HG03139 (cell line): ENCODE results near the gene PDLIM1.

Experiments
- ATAC-seq: cut with Tn5 transposase; IDR thresholded peaks from one replicate; pipeline ENCODE4 v1.9.1; 2021; ENCODE audit not compliant: unreplicated experiment

The PDLIM1 gene

DNA sequence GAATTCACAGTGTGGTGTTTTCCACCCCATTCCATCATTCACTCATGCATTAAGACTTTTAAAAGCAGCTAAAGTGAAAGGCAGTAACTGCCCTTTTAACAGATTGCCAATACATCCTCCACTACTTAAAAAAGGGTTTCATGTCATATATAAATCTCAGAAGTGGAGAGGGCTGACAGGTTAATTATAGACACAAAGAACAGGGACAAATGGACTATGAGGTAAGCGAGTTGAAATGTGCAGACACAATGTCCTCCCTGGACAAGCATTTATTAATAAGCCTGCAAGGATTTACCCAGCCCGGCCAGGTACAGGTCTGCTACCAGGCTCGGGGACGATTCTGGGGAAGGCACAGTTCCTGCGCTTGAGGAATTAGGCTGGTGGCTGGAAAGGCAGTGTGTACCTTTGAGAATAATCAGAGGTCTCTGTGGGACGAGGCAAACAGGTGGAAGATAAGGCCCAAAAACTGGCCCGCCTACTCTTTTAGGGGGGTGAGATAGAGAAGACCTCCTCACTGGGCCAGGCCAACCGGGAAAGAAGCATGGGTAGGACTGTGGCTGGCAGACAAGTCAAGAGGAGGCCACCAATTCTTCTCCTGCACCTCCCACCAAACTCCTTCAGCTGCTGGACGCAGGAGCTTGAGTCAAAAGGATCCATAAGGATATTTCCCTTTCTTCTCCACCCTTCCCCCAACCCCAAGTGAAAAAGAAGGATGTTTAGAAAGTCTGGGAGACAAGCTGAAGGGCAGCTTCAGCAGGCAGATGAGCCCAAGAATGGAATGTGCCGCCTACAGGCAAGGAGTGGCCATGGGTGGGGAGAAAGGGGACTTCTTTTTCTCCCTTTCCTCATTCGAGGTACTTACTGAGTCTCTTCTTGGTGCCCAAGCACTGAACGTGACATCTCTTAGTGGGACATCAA, 1.5 kb downstream of the PDLIM1 start:
- ATAC-seq: no peak

DNA sequence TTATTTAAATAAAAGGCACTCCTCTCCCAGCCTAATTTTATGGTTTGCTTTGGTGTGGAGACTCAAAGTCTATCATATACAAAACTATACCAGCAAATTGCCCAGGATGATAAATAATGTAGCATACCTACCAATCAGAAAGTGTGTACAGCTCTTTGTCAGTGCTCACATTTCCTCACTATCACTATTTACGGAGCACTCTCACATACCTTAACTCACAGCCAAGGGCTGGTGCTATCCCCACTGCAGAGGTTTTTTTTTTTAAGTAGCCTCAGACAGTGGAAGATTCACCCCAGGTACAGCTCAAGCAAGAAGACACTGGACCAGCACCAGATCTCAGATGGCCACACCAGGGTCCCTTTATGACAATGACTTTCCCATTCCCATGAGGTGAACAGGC, 2.5 kb downstream of the PDLIM1 start:
- ATAC-seq: no peak

DNA sequence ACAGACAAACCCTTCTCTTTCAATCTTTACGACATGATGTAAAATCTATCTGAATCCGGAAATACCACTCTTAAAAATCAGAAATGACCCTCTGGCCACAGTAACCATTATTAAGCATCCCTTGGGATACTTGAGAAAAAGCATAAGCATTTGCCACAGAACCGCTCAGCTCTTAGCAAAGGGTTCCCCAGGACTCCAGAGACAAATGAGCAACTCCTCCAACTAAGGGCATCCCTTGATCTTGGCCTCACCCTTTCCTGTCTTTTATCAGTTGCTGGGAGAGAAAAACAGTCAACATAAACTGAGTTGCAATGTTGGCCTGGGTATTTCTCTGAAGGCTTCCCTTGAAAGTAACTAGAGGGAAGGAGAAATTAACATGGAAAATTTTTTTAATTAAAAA, 3.5 kb downstream of the PDLIM1 start:
- ATAC-seq: no peak

DNA sequence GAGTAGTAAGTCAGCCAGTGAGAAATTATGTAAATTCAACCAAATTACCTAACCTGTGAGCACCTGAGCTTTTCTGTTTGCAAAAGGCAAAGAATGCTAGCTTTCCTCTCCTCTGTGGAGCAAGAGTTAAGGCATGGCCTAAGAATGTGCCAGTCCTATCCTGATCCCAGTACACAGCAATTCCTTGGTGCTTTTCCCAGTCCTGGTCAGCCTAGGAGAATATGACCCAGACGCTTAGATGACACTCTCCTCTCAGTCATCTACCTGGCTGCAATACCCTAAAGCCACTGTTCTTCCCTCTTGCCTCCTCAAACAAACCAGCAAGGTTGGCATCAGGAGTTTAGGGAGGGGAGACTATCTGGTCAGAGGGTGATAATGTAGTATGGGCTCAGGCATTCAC, 4.1 kb downstream of the PDLIM1 start:
- no peak for ATAC-seq

DNA sequence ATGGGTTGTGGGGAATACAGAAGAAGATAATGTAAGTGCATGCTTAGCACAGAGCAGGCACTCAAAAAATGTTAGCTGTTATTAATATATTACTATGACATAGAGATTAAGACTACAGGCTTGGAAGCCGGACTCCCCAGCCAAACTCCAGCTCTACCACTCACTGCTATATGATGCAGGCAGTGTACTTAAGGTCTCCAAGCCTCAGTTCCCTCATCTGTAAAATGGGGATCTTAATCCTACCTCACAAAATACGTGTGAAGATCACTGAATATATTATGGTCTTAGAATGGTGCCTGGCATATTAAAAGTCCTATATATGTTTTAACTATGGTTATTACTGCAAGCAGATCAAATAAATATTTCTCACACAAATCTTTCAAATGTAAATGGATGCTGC, 5.2 kb downstream of the PDLIM1 start:
- no peak for ATAC-seq

DNA sequence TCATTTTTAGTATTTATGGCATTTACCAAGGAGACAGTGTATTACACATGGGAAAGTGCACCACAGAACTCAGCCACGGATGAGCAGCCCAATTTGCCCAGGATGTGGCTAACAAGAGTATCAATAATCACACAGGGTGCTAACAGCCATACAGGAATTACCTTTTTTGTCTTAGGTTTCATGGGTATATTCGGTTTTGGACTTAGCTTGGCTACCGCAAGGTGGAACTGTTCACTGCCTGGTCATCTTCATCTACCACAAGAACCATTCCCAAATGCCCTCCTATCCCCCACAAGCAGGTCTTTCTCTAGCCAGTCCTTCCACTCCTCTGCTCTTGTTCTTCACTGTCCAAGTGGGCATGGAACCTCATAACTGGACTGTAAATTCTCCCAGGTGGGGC, 6.0 kb downstream of the PDLIM1 start:
- ATAC-seq: no peak

DNA sequence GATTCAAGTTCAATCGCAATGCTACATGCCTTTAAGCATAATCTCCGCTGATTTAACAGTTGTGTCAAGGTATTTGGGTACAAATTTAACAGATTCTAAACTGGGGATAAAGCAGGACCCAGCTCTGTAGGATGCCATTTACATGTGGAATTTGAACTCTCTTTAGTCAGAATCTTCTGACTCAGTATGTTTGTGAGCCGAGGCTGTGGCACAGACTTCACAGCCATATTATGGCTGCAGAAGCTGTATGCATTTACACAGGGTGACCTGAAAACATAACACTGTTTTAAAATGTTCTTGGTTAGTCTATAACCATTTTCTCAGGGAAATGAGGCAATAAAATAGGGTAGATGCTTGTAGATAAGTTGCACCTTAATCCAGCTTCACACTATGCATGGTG, 8.7 kb downstream of the PDLIM1 start:
- ATAC-seq: no peak

DNA sequence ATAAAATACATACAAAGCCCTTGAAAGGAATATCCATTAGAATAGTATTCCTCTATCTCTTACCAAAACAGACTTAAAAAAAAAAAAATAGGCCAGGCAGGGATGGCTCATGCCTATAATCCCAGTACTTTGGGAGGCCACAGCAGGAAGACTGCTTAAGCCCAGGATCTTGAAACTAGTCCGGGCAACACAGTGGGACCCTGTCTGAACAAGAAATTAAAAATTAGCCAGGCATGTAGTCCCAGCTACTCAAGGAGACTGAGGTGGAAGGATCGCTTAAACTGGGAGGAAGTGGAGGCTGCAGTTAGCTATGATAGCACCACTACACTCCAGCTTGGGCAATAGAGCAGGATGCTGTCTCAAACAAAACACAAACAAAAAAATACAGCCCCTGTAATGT, 9.6 kb downstream of the PDLIM1 start:
- no peak for ATAC-seq

DNA sequence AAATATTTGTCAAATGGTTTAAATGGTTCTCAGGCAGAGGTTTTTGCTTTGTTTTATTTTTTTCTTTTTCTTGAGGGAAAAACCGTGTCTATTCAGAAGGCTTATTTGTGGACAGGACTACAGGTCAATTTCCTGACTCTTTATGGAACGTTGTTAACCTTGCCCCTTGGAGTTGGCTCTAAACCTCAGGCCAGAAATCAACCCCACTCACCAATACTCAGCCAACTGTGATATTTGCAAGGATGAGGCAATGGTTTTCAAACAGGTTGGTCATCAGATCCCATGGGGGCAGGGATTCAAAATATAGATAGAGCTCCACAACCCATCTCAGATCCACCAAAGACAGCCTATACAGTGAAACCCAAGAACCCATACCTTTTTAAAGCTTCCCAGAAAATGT, 10.2 kb downstream of the PDLIM1 start:
- no peak for ATAC-seq

DNA sequence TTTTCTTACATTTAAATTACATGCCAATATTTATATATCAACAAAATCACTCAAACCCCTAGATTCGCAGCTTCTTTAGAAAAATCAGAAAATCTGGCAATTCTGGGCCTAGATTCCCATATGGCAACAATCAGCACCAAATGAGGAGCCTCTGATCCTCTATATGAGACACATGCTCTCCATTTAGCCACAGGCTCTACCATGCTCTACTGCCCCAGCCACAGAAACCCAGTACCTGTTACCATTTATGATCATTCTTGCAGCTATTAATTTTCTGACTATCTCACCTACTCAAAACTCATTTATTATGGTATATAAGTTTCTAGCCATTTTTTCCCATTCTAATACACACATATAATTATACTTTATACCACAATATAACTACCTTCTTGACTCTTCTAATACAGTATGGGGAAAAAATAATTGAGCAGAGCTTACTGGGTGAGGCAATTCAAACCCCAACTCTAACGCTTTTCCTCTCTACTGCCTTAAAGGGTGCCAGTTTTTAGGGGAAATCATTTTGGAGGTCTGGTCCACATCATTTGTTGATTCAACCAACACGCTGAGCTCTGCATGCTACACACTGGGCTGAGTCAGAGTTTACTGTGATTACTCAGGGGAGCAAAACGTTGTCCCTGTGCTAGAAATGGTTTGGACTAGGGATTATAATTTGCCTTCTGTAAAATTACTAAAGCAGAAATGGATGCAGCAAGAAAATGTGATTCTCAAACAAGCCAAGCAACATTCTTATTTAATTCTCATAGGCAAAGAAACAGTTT, 11.6 kb downstream of the PDLIM1 start:
- no peak for ATAC-seq

DNA sequence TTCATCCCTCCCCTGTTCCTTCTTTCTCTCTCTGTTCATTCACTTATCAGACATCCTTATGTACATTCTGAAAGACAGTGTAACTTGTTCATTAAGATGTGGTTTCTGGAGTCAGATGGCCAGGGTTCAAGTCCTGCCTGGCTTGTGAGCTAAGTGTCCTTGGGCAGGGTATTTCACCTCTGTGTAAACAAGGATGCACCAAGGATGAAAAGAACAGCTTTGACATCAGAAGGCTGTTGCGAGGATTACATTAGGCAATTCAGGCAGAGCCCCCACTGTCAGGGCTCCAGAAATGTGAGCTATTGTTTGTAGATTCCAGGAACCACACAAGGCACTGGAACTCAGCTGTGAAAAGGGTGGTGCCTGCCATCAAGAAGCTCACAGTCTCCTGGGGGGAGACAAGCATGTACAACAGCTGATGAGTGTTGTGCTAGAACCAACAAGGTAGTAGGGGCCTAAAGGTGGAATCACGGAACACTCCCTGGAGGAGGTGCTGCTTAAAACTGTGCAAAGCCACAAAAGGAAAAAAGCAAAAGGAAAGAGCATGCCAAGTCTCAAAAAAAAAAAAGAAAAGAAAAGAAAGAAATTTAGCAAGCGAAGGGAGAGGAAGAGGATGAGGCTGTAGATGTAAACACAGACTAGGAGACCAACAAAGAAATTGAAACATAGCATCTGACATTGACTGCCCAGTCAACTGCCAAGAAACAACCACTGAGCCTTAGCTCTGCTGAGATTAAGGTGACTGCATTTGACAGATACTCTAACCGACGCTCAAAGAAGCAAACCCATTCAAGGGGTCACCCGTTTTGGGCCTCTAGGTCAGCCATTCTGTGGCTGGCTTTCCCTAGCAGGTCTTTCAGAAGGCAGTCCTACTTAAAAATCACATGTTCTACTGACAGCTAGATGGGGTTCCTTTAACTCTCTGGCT, 12.5 kb downstream of the PDLIM1 start:
- ATAC-seq: no peak

DNA sequence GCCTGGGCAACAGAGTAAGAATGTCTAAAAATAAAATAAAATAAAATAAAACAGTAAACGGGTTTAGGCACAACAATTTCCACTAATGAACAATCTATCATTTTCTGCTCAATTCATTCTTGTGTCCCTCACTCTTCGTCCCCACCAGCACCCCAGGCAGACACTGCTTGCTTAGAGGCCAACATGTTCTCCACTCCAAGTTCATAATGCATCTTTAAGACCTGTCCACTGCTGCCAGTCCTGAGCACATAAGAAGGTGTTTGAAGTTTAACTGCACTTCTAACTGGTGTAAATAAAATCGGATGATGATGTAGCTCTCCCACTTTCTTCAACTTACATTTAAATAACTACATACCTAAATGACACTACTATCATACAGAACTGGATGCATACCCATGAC, 13.2 kb downstream of the PDLIM1 start:
- no peak for ATAC-seq

DNA sequence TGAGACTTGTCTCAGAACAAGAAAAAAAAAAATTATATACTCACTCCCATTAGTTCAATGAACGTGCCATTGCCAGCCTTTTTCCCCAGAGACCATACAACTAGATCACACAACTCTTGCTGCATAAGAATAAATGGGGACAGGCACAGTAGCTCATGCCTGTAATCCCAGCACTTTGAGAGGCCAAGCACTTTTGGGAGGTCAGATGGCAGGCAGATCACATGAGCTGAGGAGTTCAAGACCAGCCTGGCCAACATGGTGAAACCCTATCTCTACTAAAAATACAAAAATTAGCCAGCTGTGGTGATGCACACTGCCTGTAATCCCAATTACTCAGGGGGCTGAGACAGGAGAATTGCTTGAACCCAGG, 13.6 kb downstream of the PDLIM1 start:
- ATAC-seq: no peak

DNA sequence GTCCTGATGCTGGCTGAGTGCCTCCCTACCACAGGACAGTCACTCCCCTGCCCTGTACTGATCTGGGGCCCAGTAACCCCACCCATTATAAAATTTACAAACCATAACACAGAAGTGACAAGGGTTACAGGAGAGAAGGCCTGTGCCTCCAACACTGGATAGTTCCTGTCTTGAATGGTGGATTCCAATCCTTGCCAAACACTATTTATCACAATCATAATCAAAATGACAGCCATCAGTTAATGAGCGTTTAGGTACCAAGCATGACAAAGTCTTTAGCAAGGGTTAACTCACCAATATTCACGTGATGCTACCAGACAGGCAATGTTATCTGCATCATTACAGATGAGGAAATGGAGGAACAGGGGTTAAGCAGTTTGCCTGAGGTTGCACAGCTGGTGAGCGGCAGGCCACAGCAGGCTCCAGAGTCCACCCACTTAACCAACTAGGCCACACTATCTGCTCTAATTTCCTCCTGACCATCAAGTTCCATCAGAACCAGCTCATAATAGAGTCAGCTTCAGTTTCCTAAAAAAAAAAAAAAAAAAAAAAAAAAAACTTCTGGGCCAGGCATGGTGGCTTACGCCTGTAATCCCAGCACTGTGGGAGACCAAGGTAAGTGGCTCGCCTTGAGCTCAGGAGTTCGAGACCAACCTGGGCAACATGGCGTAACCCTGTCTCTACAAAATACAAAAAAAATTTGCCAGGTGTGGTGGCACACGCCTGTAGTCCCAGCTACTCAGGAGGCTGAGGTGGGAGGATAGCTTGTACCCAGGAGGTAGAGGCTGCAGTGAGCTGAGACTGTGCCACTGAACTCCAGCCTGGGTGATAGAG, 14.2 kb downstream of the PDLIM1 start:
- ATAC-seq: no peak

DNA sequence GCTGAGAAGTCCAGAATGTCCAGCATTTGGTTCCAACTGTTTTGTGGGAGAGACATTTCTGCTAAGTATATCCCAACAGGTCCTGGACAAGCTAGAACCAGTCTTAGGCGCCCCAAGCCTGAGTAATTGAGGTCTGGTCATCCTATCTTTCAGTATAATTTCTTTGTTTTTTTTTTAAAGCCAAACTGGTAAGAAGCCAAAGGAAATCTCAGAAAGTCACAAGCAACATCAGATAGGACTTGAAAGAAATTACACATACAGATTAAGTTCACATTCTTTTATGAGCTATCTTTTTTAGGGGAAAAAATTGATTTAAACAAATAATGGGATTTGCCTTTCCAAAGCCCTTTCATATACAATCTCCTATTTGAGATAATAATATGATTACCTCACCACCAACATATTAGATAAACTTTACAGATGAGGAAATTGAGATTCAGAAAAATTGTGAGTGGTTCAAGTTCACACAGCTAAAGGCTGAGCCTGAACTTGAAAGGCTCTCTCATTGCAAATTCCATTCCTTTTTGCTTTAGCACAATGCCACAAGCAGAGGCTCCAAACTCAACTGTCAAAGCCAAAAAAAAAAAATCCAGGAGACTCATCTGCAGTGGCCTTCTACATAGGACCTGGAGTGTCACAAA, 15.0 kb downstream of the PDLIM1 start:
- no peak for ATAC-seq

DNA sequence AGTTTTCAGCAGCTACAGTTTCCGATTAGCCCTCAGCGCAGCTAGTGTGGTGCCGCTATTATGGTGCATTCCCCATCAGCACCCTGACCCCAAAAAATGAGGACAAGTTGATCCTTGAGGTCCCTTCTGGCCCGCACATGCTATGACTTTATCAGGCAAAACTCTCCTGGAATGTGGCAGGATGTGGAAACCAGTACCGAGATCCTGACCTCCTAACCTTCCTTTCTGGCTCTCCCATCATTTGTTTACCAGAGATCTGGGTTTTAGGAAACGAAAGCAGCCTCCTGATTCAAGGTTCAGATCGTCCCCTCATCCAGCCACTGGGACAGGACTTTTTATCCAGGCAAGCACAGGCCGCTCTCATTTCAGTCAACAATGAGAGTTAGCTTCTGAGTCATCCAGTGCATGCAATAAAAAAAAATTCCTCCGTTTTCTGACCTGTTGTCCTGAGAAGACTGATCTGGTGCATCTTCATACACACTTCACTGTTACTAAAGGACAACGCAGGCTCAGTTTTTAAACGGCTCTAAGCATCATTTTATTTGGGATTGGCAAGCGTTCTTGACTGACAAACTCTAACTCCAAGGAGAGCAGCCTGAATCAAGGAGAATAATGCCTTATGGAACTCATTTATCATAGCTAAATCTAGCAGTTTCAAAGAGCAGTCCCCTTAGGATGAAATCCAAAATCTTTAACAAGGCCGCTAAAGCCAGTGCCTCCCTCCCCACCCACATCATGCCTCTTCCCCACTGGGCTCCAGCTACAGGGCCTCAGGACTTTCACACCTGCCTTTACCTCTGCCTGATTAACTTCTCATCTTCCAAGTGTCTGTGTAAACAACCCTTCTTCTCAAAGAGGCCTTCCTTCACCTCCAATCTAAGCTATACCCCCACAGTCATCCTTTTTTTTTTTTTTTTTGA, 17.1 kb downstream of the PDLIM1 start:
- no peak for ATAC-seq

DNA sequence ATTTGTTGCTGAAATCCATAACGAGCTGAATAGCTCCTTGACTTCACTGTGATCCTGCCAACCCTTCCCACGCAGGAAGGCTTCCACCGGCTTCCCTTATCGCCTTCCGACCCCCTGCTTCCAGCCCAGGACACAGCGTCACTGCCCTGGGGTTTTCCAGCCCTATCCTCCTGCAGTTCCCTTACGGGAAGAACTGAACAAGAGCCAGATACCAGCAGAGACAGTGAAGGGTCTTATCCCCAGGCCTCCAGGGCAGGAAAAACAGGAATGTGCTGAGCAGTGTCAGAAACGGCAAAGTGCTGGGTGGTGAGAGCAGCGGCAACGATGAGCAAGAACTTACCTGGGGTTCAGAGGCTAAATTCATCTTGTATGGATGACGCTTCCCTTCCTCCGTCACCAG, 22.4 kb downstream of the PDLIM1 start:
- ATAC-seq: no peak

DNA sequence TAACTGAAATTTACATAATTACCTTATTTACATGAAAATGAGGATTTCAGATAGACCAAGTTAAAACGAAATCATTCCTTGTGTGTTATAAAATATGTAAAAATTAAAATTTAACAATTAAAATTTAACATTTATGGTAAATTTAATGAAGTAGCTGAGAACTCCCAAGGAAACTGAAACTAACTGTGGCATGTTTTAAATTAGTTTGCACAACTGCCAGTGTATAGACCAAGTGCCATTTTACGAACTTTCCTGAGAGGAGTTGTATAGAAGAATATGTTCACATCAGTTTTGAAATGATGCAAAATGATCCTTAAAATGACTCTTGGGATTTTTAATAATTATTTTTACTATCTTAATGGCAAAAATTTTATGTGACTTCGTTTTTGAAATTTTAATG, 23.6 kb downstream of the PDLIM1 start:
- ATAC-seq: no peak

DNA sequence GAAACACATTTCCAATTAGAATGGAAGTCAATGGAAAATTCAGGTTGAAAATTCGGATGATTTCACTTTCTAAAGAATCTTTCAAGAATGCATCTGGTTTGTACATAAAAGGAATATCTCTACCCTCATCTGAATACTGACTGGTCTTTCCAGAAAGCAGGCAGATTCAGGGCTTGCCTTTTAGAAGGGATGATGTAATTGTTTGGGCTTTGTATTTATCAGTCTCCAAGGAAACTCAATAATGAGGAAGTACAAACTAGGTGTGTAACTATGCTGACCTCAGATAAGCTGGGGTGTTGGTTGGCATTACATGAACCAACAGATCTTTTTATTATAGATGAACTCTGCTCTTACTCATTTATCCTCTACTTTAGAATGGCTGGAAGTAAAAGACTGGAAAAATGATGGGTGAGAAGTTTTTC, 24.1 kb downstream of the PDLIM1 start:
- peak; percentile 63 for ATAC-seq
